Loucy (cell line): ENCODE measurements around the gene SLC4A1.

Experiments used
- H2AFZ ChIP-seq: fragments of 200-600 bp; sonication (generic); 2 replicates; pipeline ENCODE4 v1.6.0; 2016; ENCODE audit warnings: antibody characterized with exemption, mild to moderate bottlenecking, low read length, moderate library complexity
- H3F3A ChIP-seq: fragments of 200-600 bp; 2 replicates; pipeline ENCODE4 v1.6.0; 2016; ENCODE audit warnings: antibody characterized with exemption, low read depth, mild to moderate bottlenecking
- H3K27me3 ChIP-seq: fragments of 200-600 bp; sonication (generic); 2 replicates; pipeline ENCODE4 v1.6.1; 2014; ENCODE audit warnings: low read length, mild to moderate bottlenecking; ENCODE audit not compliant: insufficient read depth, poor library complexity, severe bottlenecking
- H3K36me3 ChIP-seq: fragments of 200-600 bp; sonication (generic); 2 replicates; pipeline ENCODE4 v1.6.1; 2016; ENCODE audit warnings: low read length; ENCODE audit not compliant: insufficient read depth
- H3K4me1 ChIP-seq: fragments of 200-600 bp; sonication (generic); 2 replicates; pipeline ENCODE4 v1.5.1; 2014; ENCODE audit warnings: low read length, mild to moderate bottlenecking; ENCODE audit not compliant: insufficient read depth, poor library complexity, severe bottlenecking
- H3K4me2 ChIP-seq: fragments of 200-600 bp; sonication (generic); 2 replicates; pipeline ENCODE4 v1.6.0; 2014; ENCODE audit warnings: antibody characterized with exemption, low read length, low read depth, mild to moderate bottlenecking; ENCODE audit not compliant: poor library complexity, severe bottlenecking
- H3K4me3 ChIP-seq: fragments of 200-600 bp; sonication (generic); 2 replicates; pipeline ENCODE4 v1.5.1; 2014; ENCODE audit warnings: low read length, mild to moderate bottlenecking, mixed read lengths; ENCODE audit not compliant: poor library complexity, severe bottlenecking
- H3K79me2 ChIP-seq: fragments of 200-600 bp; sonication (generic); 2 replicates; pipeline ENCODE4 v1.6.1; 2014; ENCODE audit warnings: low read length; ENCODE audit not compliant: insufficient read depth
- H3K9ac ChIP-seq: fragments of 200-600 bp; sonication (generic); 2 replicates; pipeline ENCODE4 v1.6.0; 2014; ENCODE audit warnings: mild to moderate bottlenecking, low read depth, low read length, moderate library complexity; ENCODE audit not compliant: poor library complexity, severe bottlenecking
- H3K9me2 ChIP-seq: fragments of 200-600 bp; sonication (generic); replicated peaks from 2 replicates; pipeline ENCODE4 v1.6.1; 2016; ENCODE audit warnings: low read depth, low read length, mixed read lengths
- H3K9me3 ChIP-seq: fragments of 200-600 bp; sonication (generic); 2 replicates; pipeline ENCODE4 v1.6.1; 2014; ENCODE audit warnings: mild to moderate bottlenecking, antibody characterized with exemption, low read length, low read depth; ENCODE audit not compliant: insufficient read depth
- H4K20me1 ChIP-seq: fragments of 200-600 bp; sonication (generic); 2 replicates; pipeline ENCODE4 v1.6.0; 2014; ENCODE audit warnings: antibody characterized with exemption, low read length, mild to moderate bottlenecking; ENCODE audit not compliant: insufficient read depth, poor library complexity, severe bottlenecking
- CTCF ChIP-seq: fragments of 200-600 bp; sonication (generic); conservative IDR thresholded peaks from 2 replicates; pipeline ENCODE4 v1.5.1; 2014; ENCODE audit warnings: mild to moderate bottlenecking, antibody characterized with exemption, low read length
- EZH2phosphoT487 ChIP-seq: fragments of 200-600 bp; IDR thresholded peaks from 2 replicates; pipeline ENCODE4 v1.6.1; 2018; ENCODE audit warnings: antibody characterized with exemption, mild to moderate bottlenecking, moderate library complexity, borderline replicate concordance

Gene SLC4A1

GRCh38 chr17:44308320-44308818 lies 40.4 kb upstream of the SLC4A1 start, which contains the start of gene RUNDC3A:
Gene RUNDC3A, plus strand, starts transcription at chr17:44308601. Its CDS starts 232 bp downstream, at chr17:44308833.
- Histone ChIP-seq H3K36me3 (no peaks in the 10 kb centered on the region), H3K9me2 (no peaks in the 10 kb centered on the region), H3K27me3 (no peaks in the 10 kb centered on the region), H2AFZ (no peak within 1 kb of the TSS), H3K9me3 (no peaks in the 10 kb centered on the region), H3K4me3 (peak within 1 kb of the TSS; percentile 52), H3F3A (no peaks in the 10 kb centered on the region), H3K4me2 (peak within 1 kb of the TSS; percentile 47), H3K4me1 (peaks cover 7% of the 10 kb centered on the region), H3K9ac (no peak within 1 kb of the TSS), H4K20me1 (no peaks in the 10 kb centered on the region), H3K79me2 (no peaks in the 10 kb centered on the region)
- TF ChIP-seq CTCF (no peak), EZH2phosphoT487 (no peak)

- H4K20me1 ChIP-seq = no peaks in the 10 kb centered on the region
- H3K4me2 ChIP-seq = no peak overlapping the region
- TF ChIP-seq EZH2phosphoT487 = no peak
- H3K9ac ChIP-seq = no peak overlapping the region
- H3K9me3 ChIP-seq = no peaks in the 10 kb centered on the region
- peaks cover 7% of the 10 kb centered on the region for H3K4me1 ChIP-seq
- no peak overlapping the region for H2AFZ ChIP-seq
- no peaks in the 10 kb centered on the region for H3F3A ChIP-seq
- no peaks in the 10 kb centered on the region for H3K36me3 ChIP-seq
- no peak overlapping the region for H3K4me3 ChIP-seq
- H3K79me2 ChIP-seq = no peaks in the 10 kb centered on the region
- no peaks in the 10 kb centered on the region for H3K27me3 ChIP-seq
- H3K9me2 ChIP-seq = no peaks in the 10 kb centered on the region
These were observed 39.7 kb upstream of the SLC4A1 start for GRCh38 chr17:44307387-44308186.

GRCh38 chr17:44304651-44305050 lies 36.7 kb upstream of the SLC4A1 start:
- Histone ChIP-seq H2AFZ (no peak overlapping the region), H3K4me1 (peaks cover 7% of the 10 kb centered on the region), H3K4me2 (no peak overlapping the region), H4K20me1 (no peaks in the 10 kb centered on the region), H3K79me2 (no peaks in the 10 kb centered on the region), H3K9me2 (no peaks in the 10 kb centered on the region), H3K9ac (no peak overlapping the region), H3K36me3 (no peaks in the 10 kb centered on the region), H3K9me3 (no peaks in the 10 kb centered on the region), H3F3A (no peaks in the 10 kb centered on the region), H3K27me3 (no peaks in the 10 kb centered on the region), H3K4me3 (no peak overlapping the region)
- TF ChIP-seq CTCF (no peak), EZH2phosphoT487 (no peak)
